Measurements from ENCODE around the gene BZW1. TPM values are rescaled to one million over a fixed set of nuclear protein-coding genes. Genes with fewer than 3 reads are reported as not detected.

Gene BZW1
- total RNA-seq, 2 donors from 2014 or later: 219 to 232 TPM

- H3K27me3 ChIP-seq (replicated peaks; ENCODE audit: insufficient read depth): no peaks in the 10 kb centered on the region
- H3K4me3 ChIP-seq: no peak overlapping the region
- no peaks in the 10 kb centered on the region for H3K9me3 ChIP-seq
- TF ChIP-seq CTCF (IDR thresholded peaks at IDR 0.05) (no peak), POLR2AphosphoS5 (IDR thresholded peaks at IDR 0.05) (no peak), POLR2A (IDR thresholded peaks at IDR 0.05) (no peak)
- no peak for DNase-seq (ENCODE audit: low spot score)
- H3K27ac ChIP-seq: no peak overlapping the region
- H3K4me1 ChIP-seq (replicated peaks): no peaks in the 10 kb centered on the region
- H3K36me3 ChIP-seq: no peaks in the 10 kb centered on the region
- intact Hi-C loops (cut with DNase I): no loop called here
- WGBS: 87% methylated on average over 5 of the region's 5 CpGs
These were observed 33.5 kb downstream of the BZW1 start for GRCh38 chr2:200845194-200845593.

GRCh38 chr2:200845669-200846325 lies 34.1 kb downstream of the BZW1 start:
- intact Hi-C loops (cut with DNase I): no loop called here
- Histone ChIP-seq H3K4me3 (no peak overlapping the region), H3K27me3 (replicated peaks; ENCODE audit: insufficient read depth) (no peaks in the 10 kb centered on the region)

GRCh38 chr2:200847269-200847668 lies 35.6 kb downstream of the BZW1 start:
- DNase-seq (ENCODE audit: low spot score): no peak
- no peak overlapping the region for H3K27ac ChIP-seq
- H3K27me3 ChIP-seq (replicated peaks; ENCODE audit: insufficient read depth): no peaks in the 10 kb centered on the region
- intact Hi-C loops (cut with DNase I): no loop called here
- H3K4me3 ChIP-seq: no peak overlapping the region
- H3K36me3 ChIP-seq: peaks cover 0 to 12% of the 10 kb centered on the region in 2 donors
- no peaks in the 10 kb centered on the region for H3K9me3 ChIP-seq
- TF ChIP-seq POLR2AphosphoS5 (IDR thresholded peaks at IDR 0.05): no peak
- TF ChIP-seq CTCF (IDR thresholded peaks at IDR 0.05): no peak
- TF ChIP-seq POLR2A (IDR thresholded peaks at IDR 0.05): no peak
- no peaks in the 10 kb centered on the region for H3K4me1 ChIP-seq (replicated peaks)

More at GRCh38 chr2:200845669-200846325, 34.1 kb downstream of the BZW1 start:
- H3K36me3 ChIP-seq: peaks cover 0 to 2% of the 10 kb centered on the region in 2 donors
- no peaks in the 10 kb centered on the region for H3K4me1 ChIP-seq (replicated peaks)
- TF ChIP-seq POLR2AphosphoS5 (IDR thresholded peaks at IDR 0.05) (peak; percentile 45), CTCF (IDR thresholded peaks at IDR 0.05) (no peak), POLR2A (IDR thresholded peaks at IDR 0.05) (no peak)
- WGBS: 48% methylated on average over 10 of the region's 10 CpGs
- peak; percentile 40 for DNase-seq (ENCODE audit: low spot score)
- H3K9me3 ChIP-seq: no peaks in the 10 kb centered on the region
- H3K27ac ChIP-seq: no peak overlapping the region

GRCh38 chr2:200847939-200848338 lies 36.2 kb downstream of the BZW1 start:
- Histone ChIP-seq H3K9me3 (no peaks in the 10 kb centered on the region), H3K4me1 (replicated peaks) (no peaks in the 10 kb centered on the region), H3K4me3 (no peak overlapping the region), H3K36me3 (peaks cover 0 to 16% of the 10 kb centered on the region in 2 donors), H3K27me3 (replicated peaks; ENCODE audit: insufficient read depth) (no peaks in the 10 kb centered on the region), H3K27ac (no peak overlapping the region)
- DNase-seq (ENCODE audit: low spot score): no peak
- intact Hi-C loops (cut with DNase I): no loop called here
- WGBS: 86% methylated on average over 4 of the region's 4 CpGs
- TF ChIP-seq CTCF (IDR thresholded peaks at IDR 0.05): no peak
- TF ChIP-seq POLR2AphosphoS5 (IDR thresholded peaks at IDR 0.05): no peak
- TF ChIP-seq POLR2A (IDR thresholded peaks at IDR 0.05): no peak

Measured in prostate gland (tissue), 2 donors.